ENCODE measurements around the gene NPBWR2. TPM values are rescaled to one million over a fixed set of nuclear protein-coding genes. Genes with fewer than 3 reads are reported as not detected.

Gene NPBWR2, protein sequence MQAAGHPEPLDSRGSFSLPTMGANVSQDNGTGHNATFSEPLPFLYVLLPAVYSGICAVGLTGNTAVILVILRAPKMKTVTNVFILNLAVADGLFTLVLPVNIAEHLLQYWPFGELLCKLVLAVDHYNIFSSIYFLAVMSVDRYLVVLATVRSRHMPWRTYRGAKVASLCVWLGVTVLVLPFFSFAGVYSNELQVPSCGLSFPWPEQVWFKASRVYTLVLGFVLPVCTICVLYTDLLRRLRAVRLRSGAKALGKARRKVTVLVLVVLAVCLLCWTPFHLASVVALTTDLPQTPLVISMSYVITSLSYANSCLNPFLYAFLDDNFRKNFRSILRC
- not detected for total RNA-seq

DNA sequence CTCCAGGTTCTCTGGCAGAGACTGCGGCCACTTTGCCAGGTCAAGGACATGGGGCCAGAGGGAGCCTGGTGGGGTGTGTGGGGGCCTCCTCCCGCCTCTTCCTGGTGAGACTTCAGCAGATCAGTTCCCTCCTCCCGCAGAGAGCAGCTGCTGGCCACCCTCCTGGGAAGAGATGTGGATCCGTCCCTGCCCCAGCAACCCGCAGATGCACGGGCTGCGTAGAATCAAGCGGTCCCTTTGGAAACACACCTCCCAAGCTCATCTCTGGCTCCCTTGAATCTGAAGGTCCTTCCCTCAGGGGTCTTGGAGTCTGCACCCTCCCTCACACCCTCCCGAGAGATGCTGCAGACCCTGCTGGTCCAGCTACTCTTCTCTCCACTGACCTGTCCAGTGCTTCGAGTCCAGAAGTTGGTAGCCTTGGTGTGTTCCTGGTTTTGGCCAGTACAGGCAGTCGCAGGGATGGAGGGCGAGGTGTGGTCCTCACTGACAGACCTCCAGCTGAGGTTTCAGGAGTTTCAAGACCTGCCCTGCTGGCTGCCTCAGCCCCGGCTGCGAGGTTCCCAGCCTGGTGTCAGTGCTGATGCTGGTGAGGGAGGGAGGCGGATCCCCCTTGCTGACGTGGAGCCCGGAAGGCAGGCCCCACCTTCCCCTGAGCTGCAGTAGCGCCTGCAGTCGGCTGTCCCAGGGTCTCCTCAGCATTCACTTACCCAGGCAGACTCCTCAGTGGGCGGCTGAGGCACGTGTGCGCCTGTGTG is at the start of gene NPBWR2:
TSS of gene NPBWR2 (minus strand) at position 585 of the 755 bp plus-strand sequence. CDS start 734 bp downstream, outside the sequence.

DNA sequence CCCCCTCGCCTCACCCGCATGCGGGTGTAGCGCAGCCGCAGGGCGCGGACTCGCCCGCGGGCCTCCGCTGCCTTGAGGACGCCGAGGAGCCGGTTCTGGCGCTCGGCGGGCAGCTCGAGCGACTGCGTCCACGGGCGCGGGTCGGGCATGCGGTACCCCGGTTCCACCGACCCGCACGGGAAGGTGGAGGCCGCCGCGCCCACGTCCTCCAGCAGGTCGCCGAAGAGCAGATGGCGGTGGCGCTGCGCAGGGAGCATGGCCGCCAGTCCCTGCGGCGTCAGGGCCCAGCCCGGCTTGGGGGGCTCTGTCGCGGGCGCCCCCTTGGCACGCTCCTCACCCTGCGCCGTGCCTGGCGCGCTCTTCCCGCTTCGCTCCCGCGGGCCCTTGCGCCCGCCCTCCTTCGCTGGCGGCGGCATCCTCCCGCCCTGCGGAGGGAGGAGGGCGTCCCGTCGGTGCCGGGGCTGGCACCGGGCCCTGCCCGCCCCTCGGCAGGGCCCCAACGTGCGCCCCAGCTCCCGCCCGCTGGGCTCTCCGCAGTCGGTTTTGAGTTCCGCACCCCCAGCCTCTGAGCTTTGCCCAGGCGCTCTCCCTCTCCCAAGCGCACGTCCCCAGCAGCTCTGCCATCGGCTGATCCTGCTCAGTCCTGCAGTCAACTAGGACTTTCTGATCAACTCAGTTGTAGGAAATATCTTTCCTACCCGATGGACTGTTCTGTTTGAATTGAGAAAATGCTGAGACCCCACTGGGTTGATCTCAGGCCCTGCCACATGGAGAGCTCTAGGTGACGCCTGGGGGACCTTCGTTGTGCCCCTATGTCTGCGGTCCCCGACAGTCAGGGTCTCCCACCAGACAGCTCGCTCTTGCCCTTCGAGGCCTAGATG is 23.3 kb downstream of the NPBWR2 start, which contains the start of gene LKAAEAR1:
TSS of gene LKAAEAR1 (minus strand) at position 595 of the 881 bp plus-strand sequence. CDS start at position 416, 179 bp downstream.

DNA sequence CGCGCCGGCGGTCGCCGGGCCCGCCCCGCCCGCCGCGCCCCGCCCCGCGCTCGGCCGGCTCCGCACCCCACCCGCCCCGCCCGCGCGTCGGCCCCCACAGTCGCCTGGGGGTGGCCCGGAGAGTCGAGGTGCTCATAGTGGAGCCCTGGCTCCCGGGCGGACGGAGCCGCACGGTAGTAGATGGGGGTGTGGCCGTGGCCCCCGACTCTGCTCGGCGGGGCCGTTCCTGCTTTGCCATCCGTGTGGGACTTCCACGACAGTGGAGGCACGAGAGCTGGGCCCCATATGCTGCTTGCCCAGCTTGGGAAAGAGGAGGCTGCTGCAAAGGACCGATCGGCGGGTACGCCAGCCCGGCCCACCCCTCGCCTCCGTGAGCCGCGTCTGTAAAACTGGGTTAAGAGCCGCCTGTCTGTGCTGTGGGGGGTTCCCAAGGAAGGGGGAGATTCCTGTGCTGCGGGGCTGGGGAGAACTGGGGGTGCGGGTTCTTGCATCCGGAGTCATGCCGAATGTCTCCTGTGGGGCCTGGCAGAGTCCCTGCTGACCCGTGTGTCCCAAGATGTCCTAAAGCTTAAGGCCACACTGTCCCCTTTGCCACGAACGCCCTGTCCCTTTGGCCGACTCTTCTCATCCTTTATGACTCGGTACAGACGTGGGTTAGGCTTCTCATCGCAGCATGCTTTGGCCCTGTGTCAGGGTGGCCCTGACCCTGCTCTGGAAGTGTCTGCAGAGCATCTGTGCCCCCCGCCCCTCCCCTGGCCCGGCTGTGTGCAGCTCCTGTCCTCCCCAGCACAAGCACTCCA is 27.2 kb downstream of the NPBWR2 start, which contains the start of gene OPRL1:
TSS of gene OPRL1 (plus strand) at position 70 of the 800 bp plus-strand sequence. CDS start 12,639 bp downstream, outside the sequence.

DNA sequence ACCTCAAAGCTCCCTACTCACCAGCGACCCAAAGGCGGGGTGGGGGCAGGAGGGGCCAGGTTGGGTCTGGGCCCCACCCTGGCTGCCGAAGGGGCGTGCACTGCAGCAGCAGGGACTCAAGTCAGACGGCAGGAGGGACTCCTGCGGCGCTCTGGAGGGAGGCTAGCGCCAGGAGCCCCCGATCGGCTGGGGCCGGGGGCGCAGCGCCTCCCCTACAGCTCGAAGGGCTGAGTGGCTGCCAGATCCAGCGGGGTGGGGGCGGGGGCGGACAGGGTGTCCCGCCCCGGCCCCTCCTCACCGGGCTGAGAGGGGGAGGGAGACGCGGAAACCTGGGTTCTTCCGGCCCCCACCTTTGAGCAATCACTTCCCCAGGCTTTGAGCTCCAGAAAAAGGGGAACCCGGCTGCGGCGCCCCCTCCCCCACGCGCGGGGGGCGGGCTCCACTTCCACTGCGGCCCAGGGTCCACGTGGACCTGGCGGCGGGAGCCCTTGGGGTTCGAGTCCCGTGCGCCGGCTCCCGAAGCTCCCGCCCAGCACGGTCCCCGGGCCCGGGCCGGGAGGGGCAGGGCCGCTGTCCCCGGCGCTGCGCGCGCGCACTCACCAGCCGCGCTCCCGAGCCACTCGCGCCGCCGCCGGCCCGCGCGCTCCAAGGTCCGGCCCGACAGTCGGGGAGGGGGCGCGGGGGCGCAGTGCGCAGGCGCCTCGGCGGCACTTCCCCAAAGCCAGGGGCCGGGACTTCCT is 27.9 kb downstream of the NPBWR2 start, which contains the start of gene RGS19:
TSS of gene RGS19 (minus strand) at position 246 of the 740 bp plus-strand sequence. CDS start 2,632 bp downstream, outside the sequence.

DNA sequence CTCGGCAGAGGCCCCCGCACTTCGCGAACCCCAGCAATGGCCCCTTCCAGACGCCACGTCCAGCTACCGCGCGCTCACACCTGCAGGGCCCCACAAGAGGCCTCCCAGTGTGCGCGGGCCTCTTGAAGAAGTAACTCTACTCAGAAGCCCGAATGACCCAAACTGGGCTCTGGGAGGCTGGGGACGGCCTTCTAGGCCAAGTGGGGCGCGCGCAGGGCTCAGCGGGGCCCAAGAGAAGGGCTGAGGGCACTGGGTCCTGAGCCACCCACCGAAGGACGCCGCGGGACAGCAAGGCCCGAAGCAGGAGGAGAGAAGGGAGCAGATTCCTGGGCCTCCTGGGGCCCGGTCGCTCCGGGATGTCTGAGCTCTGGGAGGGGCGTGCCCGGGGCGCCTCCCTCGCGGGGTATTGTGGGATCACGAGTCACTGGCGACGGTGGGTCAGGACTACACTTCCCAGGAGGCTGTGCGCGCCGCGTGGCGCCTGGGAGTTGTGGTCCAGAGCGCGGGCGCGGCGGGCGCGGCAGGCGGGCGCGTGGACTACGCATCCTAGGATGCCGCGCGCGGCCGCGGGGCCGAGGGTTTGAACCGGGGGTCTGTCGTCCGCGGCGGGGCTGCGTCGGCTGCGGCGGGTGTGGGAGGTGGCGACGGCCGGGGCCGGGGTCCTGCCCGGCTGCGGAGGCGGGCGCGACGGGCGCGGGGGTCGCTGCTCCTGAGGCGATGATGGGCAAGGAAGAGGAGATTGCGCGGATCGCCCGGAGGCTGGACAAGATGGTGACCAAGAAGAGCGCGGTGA is 44.6 kb downstream of the NPBWR2 start, which contains the start of gene TCEA2:
TSS of gene TCEA2 (plus strand) at position 603 of the 793 bp plus-strand sequence. CDS start at position 718, 115 bp downstream.

Small RNA genes within 50 kb of the gene (microRNA-seq; reads per million reads assigned to microRNA genes)
- gene MIR6813 (ENCODE audit: borderline microRNAs expressed, borderline replicate concordance): 1.5 reads per million

Other genes starting within 250 kb of the NPBWR2 start
- under 1 TPM in 1 of 2 experiments, not detected in 1; 0.13 TPM for gene ABHD16B, start 246.1 kb downstream of the NPBWR2 start, total RNA-seq
- gene TPD52L2, start 242.3 kb downstream of the NPBWR2 start, total RNA-seq: 10 to 100 TPM; 42.7 to 44.8 TPM
- 10 to 100 TPM; 48.1 to 51.1 TPM for gene DNAJC5, start 212.4 kb downstream of the NPBWR2 start, total RNA-seq
- gene UCKL1, start 151.1 kb downstream of the NPBWR2 start, total RNA-seq: 10 to 100 TPM; 37.3 to 40.1 TPM
- gene ZNF512B, start 137.6 kb downstream of the NPBWR2 start, total RNA-seq: 10 to 100 TPM; 23.4 to 24.6 TPM
- 10 to 100 TPM; 20.5 to 20.7 TPM for gene SAMD10, start 127.9 kb downstream of the NPBWR2 start, total RNA-seq
- gene PRPF6, start 126.4 kb downstream of the NPBWR2 start, total RNA-seq: 10 to 100 TPM; 71.1 to 71.3 TPM
- 1 to 10 TPM; 2.7 to 3.6 TPM for gene C20orf204, start 71.4 kb downstream of the NPBWR2 start, total RNA-seq
- under 1 TPM; 0.28 to 0.31 TPM for gene SOX18, start 57.9 kb downstream of the NPBWR2 start, total RNA-seq
- gene TCEA2, start 44.4 kb downstream of the NPBWR2 start, total RNA-seq: 10 to 100 TPM; 65.0 to 69.1 TPM
- gene RGS19, start 28.0 kb downstream of the NPBWR2 start, total RNA-seq: 100 to 1,000 TPM; 117 to 124 TPM
- gene OPRL1, start 27.5 kb downstream of the NPBWR2 start, total RNA-seq: 1 to 10 TPM; 1.8 to 1.9 TPM
- under 1 TPM; 0.31 to 0.45 TPM for gene LKAAEAR1, start 23.2 kb downstream of the NPBWR2 start, total RNA-seq
- not detected for gene MYT1, start 56.9 kb upstream of the NPBWR2 start, total RNA-seq
- 10 to 100 TPM; 75.0 to 78.9 TPM for gene PCMTD2, start 148.2 kb upstream of the NPBWR2 start, total RNA-seq